GM18520 (cell line): ENCODE data around the gene CAMK4.
"Not testable (repeated sequence)": the region's sequence is repeated elsewhere in the genome, so short reads cannot be mapped to it uniquely, and the experiment has no call there.

Source experiments
- ATAC-seq: cut with Tn5 transposase; IDR thresholded peaks from one replicate; pipeline ENCODE4 v1.9.1; 2021; ENCODE audit not compliant: unreplicated experiment

Gene CAMK4

DNA sequence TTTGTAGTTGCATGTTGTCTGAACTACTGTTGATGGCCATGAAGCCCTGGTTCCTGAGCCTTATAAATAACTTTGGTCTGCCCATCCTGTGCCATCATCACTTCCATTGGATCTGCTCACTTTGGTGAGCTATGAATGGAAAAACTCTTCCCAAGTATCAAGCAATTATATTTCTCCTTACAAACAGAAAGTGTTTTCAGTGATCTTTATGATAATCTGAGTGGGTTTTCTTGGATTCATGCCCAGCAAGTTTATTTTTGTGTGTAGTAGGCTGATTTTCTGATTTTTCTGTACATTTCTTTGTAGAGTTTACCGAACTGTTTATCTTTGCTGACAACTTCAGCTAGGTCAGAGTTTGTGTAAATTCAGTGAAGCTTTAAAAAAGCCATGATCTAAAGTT lies 31.0 kb downstream of the CAMK4 start:
- no peak for ATAC-seq

DNA sequence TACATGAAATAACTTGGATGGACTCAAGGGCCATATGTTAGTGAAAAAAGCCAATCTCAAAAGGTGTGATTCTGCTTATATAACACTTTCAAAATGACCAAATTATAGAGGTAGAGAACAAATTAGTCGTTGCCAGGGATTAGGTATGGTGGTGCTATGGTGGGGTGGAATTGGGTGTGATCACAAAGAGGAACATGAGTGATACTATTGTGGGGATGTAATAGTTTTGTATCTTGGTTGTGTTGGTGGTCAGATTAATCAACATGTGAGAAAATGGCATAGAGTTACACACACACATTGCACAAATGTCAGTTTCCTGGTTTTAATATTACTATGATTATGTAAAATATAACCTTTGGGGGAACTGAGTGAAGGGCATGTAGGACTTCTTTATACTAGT lies 31.9 kb downstream of the CAMK4 start:
- ATAC-seq, result no peak

DNA sequence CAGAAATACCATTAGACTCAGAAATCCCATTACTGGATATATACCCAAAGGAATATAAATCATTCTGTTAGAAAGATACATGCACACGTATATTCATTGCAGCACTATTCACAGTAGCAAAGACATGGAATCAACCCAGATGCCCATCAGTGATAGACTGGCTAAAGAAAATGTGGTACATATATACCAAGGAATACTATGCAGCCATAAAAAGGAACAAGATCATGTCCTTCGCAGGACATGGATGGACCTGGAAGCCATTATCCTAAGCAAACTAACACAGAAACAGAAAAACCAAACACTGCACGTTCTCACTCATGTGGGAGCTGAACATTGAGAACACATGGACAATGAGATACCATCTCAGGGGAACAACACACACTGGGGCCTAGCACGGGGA lies 33.4 kb downstream of the CAMK4 start:
- not testable (repeated sequence) for ATAC-seq

- no peak for ATAC-seq
Observed at GRCh38 chr5:111259636-111260035, 35.5 kb downstream of the CAMK4 start.

DNA sequence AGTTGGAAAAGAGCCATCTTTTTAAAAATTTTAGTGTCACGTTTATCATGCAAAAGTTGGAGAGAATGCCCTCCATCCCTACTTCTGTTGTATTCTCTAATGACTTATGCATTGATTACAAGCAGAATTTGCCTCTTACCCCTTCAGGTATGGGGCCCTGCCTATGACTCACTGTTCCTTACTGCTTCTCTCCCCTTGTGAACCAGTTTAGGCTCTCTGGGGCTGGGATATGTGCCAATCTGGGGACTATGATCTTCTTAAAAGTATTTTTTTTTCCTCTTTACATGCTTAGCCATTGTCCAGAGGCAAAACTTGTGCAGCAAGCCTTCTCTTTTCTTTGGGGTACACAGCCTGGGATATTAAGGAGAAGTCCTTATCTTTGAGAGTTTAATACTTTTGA lies 37.4 kb downstream of the CAMK4 start:
- no peak for ATAC-seq

DNA sequence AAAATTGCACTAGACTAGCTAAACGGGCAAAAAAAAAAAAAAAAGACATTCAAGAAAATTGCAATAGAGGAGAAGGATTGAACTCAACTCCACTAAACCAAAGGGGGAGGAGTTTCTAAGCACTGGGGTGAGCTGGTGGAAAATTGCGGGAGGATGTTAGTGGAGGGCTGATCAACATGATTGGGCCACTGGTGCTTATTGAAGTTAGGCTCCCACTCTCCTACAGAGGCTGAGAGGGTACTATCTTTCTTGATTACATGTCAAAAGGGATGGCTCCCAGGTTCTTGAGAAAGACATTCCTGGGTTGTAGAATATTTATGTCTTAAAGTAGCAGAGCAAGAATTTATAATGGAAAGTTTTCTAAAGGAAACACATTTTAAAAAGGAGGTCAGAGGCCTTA lies 38.0 kb downstream of the CAMK4 start:
- no peak for ATAC-seq

DNA sequence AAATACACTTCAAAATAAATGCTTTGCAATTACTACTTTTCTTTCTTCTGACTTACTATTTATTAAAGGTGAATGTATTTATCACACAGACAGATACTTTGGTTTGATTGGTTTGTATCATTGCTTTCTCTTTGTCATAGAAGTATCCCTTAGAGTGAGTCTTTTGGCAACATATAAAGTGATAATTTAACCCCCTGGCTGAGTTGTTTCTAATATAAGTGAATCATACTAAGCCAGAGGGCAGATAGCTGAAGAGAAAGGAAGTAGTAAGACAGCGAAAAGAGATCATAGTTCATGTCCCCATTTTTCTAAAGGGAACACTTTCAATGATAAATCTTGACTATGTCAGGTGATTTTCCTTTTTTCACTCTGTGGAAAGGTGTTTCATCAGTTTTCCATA lies 38.6 kb downstream of the CAMK4 start:
- ATAC-seq, result no peak

GRCh38 chr5:111266491-111266890 lies 42.3 kb downstream of the CAMK4 start:
- no peak for ATAC-seq

GRCh38 chr5:111268300-111268699 lies 44.1 kb downstream of the CAMK4 start:
- no peak for ATAC-seq

DNA sequence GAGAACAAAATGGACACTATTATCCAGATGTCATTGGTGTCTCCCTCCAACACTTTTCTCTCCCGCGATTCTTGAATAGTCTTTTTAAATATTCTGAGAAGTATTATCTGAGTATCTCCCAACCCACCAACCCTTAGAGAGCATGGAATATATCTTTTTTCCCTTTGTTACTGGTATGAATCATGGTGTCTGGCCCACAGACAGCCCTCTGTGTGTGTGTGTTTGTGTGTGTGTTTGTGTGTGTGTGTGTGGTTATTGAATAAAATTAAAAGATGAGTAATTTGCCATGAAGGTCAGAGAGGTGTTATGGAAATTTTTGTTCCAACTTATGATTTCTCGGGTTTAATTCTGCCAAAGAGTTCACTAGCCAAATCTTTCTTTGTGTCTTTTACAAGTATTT lies 47.7 kb downstream of the CAMK4 start:
- no peak for ATAC-seq

- no peak for ATAC-seq
Observed at GRCh38 chr5:111277061-111277460, 52.9 kb downstream of the CAMK4 start.

- peak; percentile 64 for ATAC-seq
Observed at GRCh38 chr5:111278858-111279504, 54.8 kb downstream of the CAMK4 start.

DNA sequence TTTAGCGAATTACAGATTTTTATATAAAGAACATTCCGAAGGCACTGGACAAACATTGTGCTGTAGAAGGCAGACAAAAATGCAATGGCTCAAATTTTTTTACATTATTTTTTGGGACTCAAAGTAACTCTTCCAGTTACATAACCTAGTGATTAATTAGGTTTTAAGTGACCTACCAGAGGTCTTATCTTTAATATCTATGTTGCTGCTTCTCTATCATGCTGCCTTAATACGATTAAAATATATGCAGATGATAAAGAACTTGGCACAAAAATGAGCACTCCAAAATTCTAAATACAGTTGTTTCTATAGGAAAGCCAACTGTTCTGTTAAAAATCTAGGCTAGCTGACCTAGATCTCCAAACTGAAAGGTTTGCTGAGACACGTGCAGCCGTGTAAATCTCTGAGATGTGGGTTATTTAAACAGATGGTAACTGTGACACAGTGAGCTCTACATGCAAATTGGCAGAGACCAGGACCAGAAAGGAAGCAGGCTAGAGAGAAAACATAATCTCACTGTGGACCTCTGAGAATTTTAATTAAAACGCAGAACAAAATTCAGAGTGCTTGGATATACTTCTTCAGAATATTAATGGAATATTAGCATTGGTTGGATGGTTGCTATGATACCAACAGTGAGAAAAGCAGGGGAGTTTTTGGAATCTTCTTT lies 56.2 kb downstream of the CAMK4 start:
- no peak for ATAC-seq

DNA sequence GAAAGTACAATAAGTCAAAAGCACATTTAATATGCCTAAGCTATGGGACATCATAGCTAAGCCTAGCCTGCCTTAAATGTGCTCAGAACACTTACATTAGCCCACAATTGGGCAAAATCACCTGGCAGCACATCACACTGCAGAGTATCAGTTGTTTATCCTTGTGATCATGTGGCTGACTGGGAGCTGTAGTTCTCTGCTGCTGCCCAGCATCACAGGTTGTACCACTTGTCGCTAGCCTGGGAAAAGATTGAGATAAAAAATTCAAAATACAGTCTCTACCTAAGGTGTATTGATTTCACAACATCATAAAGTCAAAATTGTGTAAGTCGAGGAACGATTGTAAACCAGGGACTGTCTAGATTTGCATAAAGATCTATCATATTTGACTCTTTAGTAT lies 58.6 kb downstream of the CAMK4 start:
- ATAC-seq, result no peak

DNA sequence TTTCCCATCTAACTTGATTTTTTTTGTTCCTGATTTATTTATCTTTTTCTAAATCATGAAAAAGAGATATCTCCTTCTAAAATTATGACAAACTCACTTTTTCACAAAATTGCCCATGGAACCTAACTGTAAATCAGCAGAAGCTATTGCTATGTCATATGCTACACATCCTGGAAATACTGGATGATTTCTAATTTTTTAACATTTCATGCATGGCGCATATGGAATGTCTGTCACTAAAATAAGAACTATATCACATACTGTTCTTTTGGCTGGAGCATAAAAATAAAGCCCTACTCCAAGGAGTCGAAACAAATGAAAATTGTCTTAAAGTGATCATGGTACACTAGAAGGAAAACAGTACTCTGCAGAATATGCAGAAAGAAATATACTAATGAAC lies 60.6 kb downstream of the CAMK4 start:
- no peak for ATAC-seq

- ATAC-seq, result no peak
Observed at GRCh38 chr5:111294551-111294950, 70.4 kb downstream of the CAMK4 start.

GRCh38 chr5:111295649-111296048 lies 71.5 kb downstream of the CAMK4 start:
- no peak for ATAC-seq

DNA sequence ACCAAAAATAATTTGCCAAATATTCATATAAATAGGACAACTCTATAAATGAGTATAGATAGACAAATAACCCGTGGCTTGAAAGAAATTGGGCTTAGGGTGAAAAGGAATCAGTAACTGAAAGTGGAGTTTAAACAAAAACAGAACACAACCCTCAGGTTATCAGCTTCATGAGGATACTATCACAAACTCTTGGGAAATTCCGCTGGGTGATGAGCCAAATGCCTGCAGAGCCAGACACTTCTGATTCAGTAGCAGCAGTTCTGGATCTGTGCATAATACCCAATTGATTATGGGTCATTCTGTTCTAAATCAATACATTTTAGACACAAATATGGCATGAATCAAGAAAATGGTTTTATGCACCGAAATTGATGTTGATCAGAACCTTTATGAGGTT lies 72.4 kb downstream of the CAMK4 start:
- no peak for ATAC-seq

GRCh38 chr5:111299067-111299481 lies 74.9 kb downstream of the CAMK4 start:
- ATAC-seq, result no peak

- ATAC-seq, result no peak
Observed at GRCh38 chr5:111299831-111300432, 75.7 kb downstream of the CAMK4 start.

- ATAC-seq, result no peak
Observed at GRCh38 chr5:111301264-111301663, 77.1 kb downstream of the CAMK4 start.

GRCh38 chr5:111302043-111302442 lies 77.9 kb downstream of the CAMK4 start:
- ATAC-seq, result not testable (repeated sequence)

GRCh38 chr5:111308951-111309350 lies 84.8 kb downstream of the CAMK4 start:
- ATAC-seq, result no peak
